GM10847 (cell line): ENCODE measurements around the gene CALB2.

Experiments used
- POLR2A ChIP-seq: IDR thresholded peaks from 2 replicates; pipeline ENCODE4 v1.6.1; 2011; ENCODE audit not compliant: insufficient read length; ENCODE audit errors: extremely low read depth

CALB2 gene

GRCh38 chr16:71428883-71429282 lies 70.4 kb downstream of the CALB2 start:
- no peak for TF ChIP-seq POLR2A

GRCh38 chr16:71429581-71429980 lies 71.1 kb downstream of the CALB2 start:
- no peak for TF ChIP-seq POLR2A

- TF ChIP-seq POLR2A: no peak
Observed at GRCh38 chr16:71430744-71431143, 72.2 kb downstream of the CALB2 start.

- no peak for TF ChIP-seq POLR2A
Observed at GRCh38 chr16:71431176-71431575, 72.7 kb downstream of the CALB2 start.

DNA sequence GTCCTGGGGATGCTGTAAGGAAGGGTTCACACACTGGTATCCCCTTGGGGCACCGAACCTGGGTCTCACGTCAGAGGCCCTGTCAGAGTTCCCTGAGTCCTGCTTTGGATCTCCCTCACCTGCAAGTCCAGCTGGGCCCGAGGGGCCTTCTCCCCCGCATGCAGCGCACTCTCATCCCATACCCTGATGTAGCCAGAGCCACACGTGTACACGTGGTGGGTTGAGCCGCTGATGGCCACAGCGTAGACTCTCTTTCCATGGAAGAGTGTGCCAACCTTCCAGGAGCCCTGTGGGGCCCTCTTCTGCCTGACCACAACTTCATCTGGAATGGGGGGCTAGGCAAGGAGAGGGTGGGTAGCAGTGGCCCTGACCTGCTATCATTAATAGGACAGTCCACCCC lies 73.5 kb downstream of the CALB2 start:
- no peak for TF ChIP-seq POLR2A

- TF ChIP-seq POLR2A: no peak
Observed at GRCh38 chr16:71432906-71433305, 74.4 kb downstream of the CALB2 start.

GRCh38 chr16:71436473-71436872 lies 78.0 kb downstream of the CALB2 start:
- TF ChIP-seq POLR2A: no peak

- no peak for TF ChIP-seq POLR2A
Observed at GRCh38 chr16:71439523-71439922, 81.0 kb downstream of the CALB2 start.
